ENCODE data around the gene FGFBP3.

- TF ChIP-seq CTCF (IDR thresholded peaks at IDR 0.05): no peak
- no peak for TF ChIP-seq POLR2A (IDR thresholded peaks at IDR 0.05)
Observed at GRCh38 chr10:91909117-91909677, at the start of gene FGFBP3.

Data from esophagus squamous epithelium (tissue), 4 donors.